ENCODE results near the gene FGF3.

The FGF3 gene

GRCh38 chr11:69808667-69809086, 10.5 kb downstream of the FGF3 start:
- H3K27ac ChIP-seq, result no peak overlapping the region
- TF ChIP-seq ZFX (IDR thresholded peaks at IDR 0.05) (no peak), CTCF (conservative IDR thresholded peaks at IDR 0.05) (no peak)

GRCh38 chr11:69807106-69807815, 12.0 kb downstream of the FGF3 start:
- H3K27ac ChIP-seq, result no peak overlapping the region
- TF ChIP-seq CTCF (conservative IDR thresholded peaks at IDR 0.05) (no peak), ZFX (IDR thresholded peaks at IDR 0.05) (no peak)

- TF ChIP-seq CTCF (conservative IDR thresholded peaks at IDR 0.05) (no peak), ZFX (IDR thresholded peaks at IDR 0.05) (no peak)
- H3K27ac ChIP-seq, result no peak overlapping the region
These were observed 14.3 kb downstream of the FGF3 start for GRCh38 chr11:69804769-69805508.

- TF ChIP-seq ZFX (IDR thresholded peaks at IDR 0.05) (no peak), CTCF (conservative IDR thresholded peaks at IDR 0.05) (no peak)
- no peak overlapping the region for H3K27ac ChIP-seq
These were observed 15.5 kb downstream of the FGF3 start for GRCh38 chr11:69803604-69804218.

- no peak for TF ChIP-seq ZFX (IDR thresholded peaks at IDR 0.05)
- TF ChIP-seq CTCF (conservative IDR thresholded peaks at IDR 0.05), result no peak
- no peak overlapping the region for H3K27ac ChIP-seq
These were observed 16.2 kb downstream of the FGF3 start for GRCh38 chr11:69803022-69803421.

GRCh38 chr11:69802590-69802989, 16.6 kb downstream of the FGF3 start:
- no peak overlapping the region for H3K27ac ChIP-seq
- TF ChIP-seq ZFX (IDR thresholded peaks at IDR 0.05) (no peak), CTCF (conservative IDR thresholded peaks at IDR 0.05) (no peak)

Data from C4-2B (cell line).